ENCODE measurements around the gene ACTN1.

DNA sequence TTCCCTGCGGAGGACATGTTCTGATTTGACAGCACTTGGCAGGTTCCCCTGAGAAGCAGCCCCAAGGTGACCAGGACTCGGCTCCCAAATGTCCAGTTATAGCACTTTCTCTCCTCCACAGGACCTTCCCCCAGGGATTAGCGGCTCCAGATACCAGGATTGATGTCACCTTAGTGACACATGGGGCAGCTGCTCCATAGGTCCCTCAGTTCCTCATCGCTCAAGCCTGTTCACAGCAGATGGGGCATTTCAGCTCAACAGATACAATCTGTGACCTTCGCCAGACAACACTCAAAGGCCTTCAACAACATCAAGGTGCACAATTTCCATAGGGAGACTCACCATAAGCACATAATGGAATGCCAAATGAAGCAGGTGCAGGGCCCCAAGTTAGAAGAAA is 118.3 kb downstream of the ACTN1 start:
- TF ChIP-seq, protein P1, sequence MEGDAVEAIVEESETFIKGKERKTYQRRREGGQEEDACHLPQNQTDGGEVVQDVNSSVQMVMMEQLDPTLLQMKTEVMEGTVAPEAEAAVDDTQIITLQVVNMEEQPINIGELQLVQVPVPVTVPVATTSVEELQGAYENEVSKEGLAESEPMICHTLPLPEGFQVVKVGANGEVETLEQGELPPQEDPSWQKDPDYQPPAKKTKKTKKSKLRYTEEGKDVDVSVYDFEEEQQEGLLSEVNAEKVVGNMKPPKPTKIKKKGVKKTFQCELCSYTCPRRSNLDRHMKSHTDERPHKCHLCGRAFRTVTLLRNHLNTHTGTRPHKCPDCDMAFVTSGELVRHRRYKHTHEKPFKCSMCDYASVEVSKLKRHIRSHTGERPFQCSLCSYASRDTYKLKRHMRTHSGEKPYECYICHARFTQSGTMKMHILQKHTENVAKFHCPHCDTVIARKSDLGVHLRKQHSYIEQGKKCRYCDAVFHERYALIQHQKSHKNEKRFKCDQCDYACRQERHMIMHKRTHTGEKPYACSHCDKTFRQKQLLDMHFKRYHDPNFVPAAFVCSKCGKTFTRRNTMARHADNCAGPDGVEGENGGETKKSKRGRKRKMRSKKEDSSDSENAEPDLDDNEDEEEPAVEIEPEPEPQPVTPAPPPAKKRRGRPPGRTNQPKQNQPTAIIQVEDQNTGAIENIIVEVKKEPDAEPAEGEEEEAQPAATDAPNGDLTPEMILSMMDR (IDR thresholded peaks at IDR 0.05) = no peak
- no peak for TF ChIP-seq POLR2A (IDR thresholded peaks at IDR 0.05)

Data from lower leg skin (tissue), 3 donors.